Endothelial cell of umbilical vein (primary cell): Measurements from ENCODE around the gene PTGER2. TPM values are rescaled to one million over a fixed set of nuclear protein-coding genes. Genes with fewer than 3 reads are reported as not detected.

Source experiments
- BruUV-seq: library from RNA; stranded (reverse); fragments of 400-500 nt; replicated peaks from 2 replicates; lab custom pipeline; 2021; lab: Mats Ljungman, UMichigan
- CTCF ChIA-PET: fragments of 300-600, 350-600 bp; sonication (Branson Sonifier 250); formaldehyde crosslinking; loops from one replicate; lab custom pipeline; 2021; ENCODE audit warnings: antibody characterized with exemption, inconsistent platforms; lab: Charles Lee
- POLR2A ChIA-PET: fragments of 300-600, 350-600 bp; sonication (Branson Sonifier 250); formaldehyde crosslinking; loops from one replicate; lab custom pipeline; 2021; ENCODE audit warnings: antibody characterized with exemption, inconsistent platforms; lab: Charles Lee
- DNase-seq: peaks from one replicate; pipeline ENCODE4 v3.0.0-alpha.2; 2011; ENCODE audit warnings: low read depth, low spot score
- FAIRE-seq: peaks from 2 replicates; lab custom pipeline; 2011; peaks lifted over from hg19 to GRCh38; lab: Jason Lieb, UNC
- H2AFZ ChIP-seq: 2 replicates; pipeline ENCODE4 v1.6.0; 2012; ENCODE audit warnings: low read depth, low read length, control low read depth, inconsistent platforms
- H3K27ac ChIP-seq: 2 replicates; pipeline ENCODE4 v1.5.1; 2011; ENCODE audit warnings: low read depth, mild to moderate bottlenecking, control low read depth, low read length, moderate library complexity; ENCODE audit not compliant: insufficient read depth
- H3K27me3 ChIP-seq, 2 experiments: 2 replicates each; pipeline versions ENCODE4 v1.6.0 to v1.6.1; 2011; ENCODE audit warnings: low read length in 2 of 2, mixed read lengths in 1 of 2; ENCODE audit not compliant: control insufficient read depth in 2 of 2, insufficient read depth in 2 of 2
- H3K36me3 ChIP-seq, 2 experiments: 2 replicates in 1 of 2; 3 replicates in 1 of 2; pipeline ENCODE4 v1.5.1; 2011; ENCODE audit warnings: low read length in 2 of 2, mild to moderate bottlenecking in 1 of 2, moderate library complexity in 1 of 2; ENCODE audit not compliant: control insufficient read depth in 2 of 2, insufficient read depth in 2 of 2; ENCODE audit errors: extremely low read depth in 1 of 2
- H3K4me1 ChIP-seq: 3 replicates; pipeline ENCODE4 v1.5.1; 2011; ENCODE audit warnings: mild to moderate bottlenecking, low read length; ENCODE audit not compliant: control insufficient read depth, insufficient read depth; ENCODE audit errors: extremely low read depth
- H3K4me2 ChIP-seq: 2 replicates; pipeline ENCODE4 v1.6.1; 2011; ENCODE audit warnings: low read length, control low read depth, mixed read lengths; ENCODE audit not compliant: insufficient read depth
- H3K4me3 ChIP-seq, 3 experiments: fragments of 200-600 bp in 1 of 3; sonication (generic), shearing (Covaris generic) in 1 of 3; replicated peaks in 1 of 3; 2 replicates each; pipeline ENCODE4 v1.5.1; 2011 to 2016; ENCODE audit warnings: control low read depth in 3 of 3, low read length in 3 of 3, mild to moderate bottlenecking in 2 of 3, inconsistent platforms in 1 of 3, low read depth in 1 of 3, moderate library complexity in 1 of 3; ENCODE audit not compliant: insufficient read depth in 1 of 3
- H3K79me2 ChIP-seq: 2 replicates; pipeline ENCODE4 v1.6.0; 2012; ENCODE audit warnings: low read length, inconsistent platforms; ENCODE audit not compliant: control insufficient read depth, insufficient read depth
- H3K9ac ChIP-seq: replicated peaks from 2 replicates; pipeline ENCODE3; 2011; ENCODE audit warnings: low read length, control low read depth; ENCODE audit not compliant: insufficient read depth; ENCODE audit errors: extremely low read depth
- H3K9me1 ChIP-seq: replicated peaks from 3 replicates; pipeline ENCODE4 v1.6.0; 2011; ENCODE audit warnings: mild to moderate bottlenecking, low read length; ENCODE audit not compliant: control insufficient read depth, insufficient read depth; ENCODE audit errors: extremely low read depth
- H3K9me3 ChIP-seq: replicated peaks from 2 replicates; pipeline ENCODE4 v1.5.1; 2012; ENCODE audit warnings: low read length, inconsistent platforms; ENCODE audit not compliant: control insufficient read depth, insufficient read depth
- H4K20me1 ChIP-seq: replicated peaks from 2 replicates; pipeline ENCODE3; 2011; ENCODE audit warnings: mild to moderate bottlenecking, low read length; ENCODE audit not compliant: control insufficient read depth, insufficient read depth; ENCODE audit errors: extremely low read depth
- CTCF ChIP-seq, 2 donors: IDR thresholded peaks; 1 replicate in 1 of 2; 2 replicates in 1 of 2; pipeline ENCODE4 v1.5.1; 2011; ENCODE audit warnings: low read length in 2 of 2, mild to moderate bottlenecking in 2 of 2, moderate library complexity in 2 of 2, control low read depth in 1 of 2, inconsistent platforms in 1 of 2, low read depth in 1 of 2; ENCODE audit not compliant: insufficient read depth in 1 of 2; ENCODE audit errors: extremely low read depth in 1 of 2
- EZH2 ChIP-seq: IDR thresholded peaks from 2 replicates; pipeline ENCODE4 v1.6.1; 2012; ENCODE audit warnings: borderline replicate concordance, low read depth, mild to moderate bottlenecking, moderate library complexity, low read length, inconsistent platforms; ENCODE audit not compliant: severe bottlenecking
- FOS ChIP-seq: IDR thresholded peaks from 2 replicates; pipeline ENCODE4 v1.6.1; 2011; ENCODE audit warnings: mild to moderate bottlenecking, low read length, moderate library complexity, borderline replicate concordance; ENCODE audit not compliant: insufficient read depth
- GATA2 ChIP-seq: IDR thresholded peaks from 2 replicates; pipeline ENCODE4 v1.7.0; 2011; ENCODE audit warnings: low read depth, mild to moderate bottlenecking, moderate library complexity, mixed read lengths, low read length; ENCODE audit not compliant: insufficient read length, insufficient read depth
- JUN ChIP-seq: IDR thresholded peaks from 2 replicates; pipeline ENCODE4 v1.6.1; 2011; ENCODE audit warnings: borderline replicate concordance, low read depth; ENCODE audit not compliant: insufficient read length, insufficient read depth
- MAX ChIP-seq: IDR thresholded peaks from 2 replicates; pipeline ENCODE4 v1.6.1; 2011; ENCODE audit not compliant: insufficient read depth, insufficient read length
- MYC ChIP-seq: IDR thresholded peaks from one replicate; pipeline ENCODE4 v1.6.1; 2011; ENCODE audit warnings: mild to moderate bottlenecking, low read depth, low read length
- POLR2A ChIP-seq: IDR thresholded peaks from 2 replicates; pipeline ENCODE4 v1.6.1; 2012; ENCODE audit warnings: low read depth, mild to moderate bottlenecking, control low read depth, low read length
- POLR2AphosphoS5 ChIP-seq: IDR thresholded peaks from 2 replicates; pipeline ENCODE4 v1.6.1; 2012; ENCODE audit warnings: low read depth, mild to moderate bottlenecking, control low read depth, low read length, moderate library complexity; ENCODE audit not compliant: insufficient read depth
- dilution Hi-C: fragments of 300-500 bp; cut with MboI; formaldehyde crosslinking; loops from one replicate; pipeline ENCODE4 v1.15.0; 2019; ENCODE audit warnings: low sequenced_read_pairs; ENCODE audit not compliant: extremely low pct_ligation_motif_present
- intact Hi-C: fragments of 100-400 bp; cut with micrococcal nuclease; formaldehyde crosslinking; loops from one replicate; pipeline ENCODE4 v1.10.0; 2022
- polyA plus RNA-seq, 4 experiments: library from polyadenylated mRNA; depleted of rRNA in 3 of 4; stranded (reverse) in 3 of 4; unstranded in 1 of 4; fragments of >200 nt; gene quantifications; 2 replicates each; pipeline versions ENCODE4 v1.2.1 to v1.2.3, GENCODE V29; 2011 to 2012; ENCODE audit warnings: missing spikeins in 1 of 4
- total RNA-seq: library from RNA; stranded (reverse); gene quantifications from 2 replicates; pipeline ENCODE4 v1.2.3, GENCODE V29; 2021

Gene PTGER2
- total and polyA plus RNA-seq, 2 donors (not counting 3 experiments of a cell fraction or from before 2014, with no cell fraction given), result not detected

GRCh38 chr14:52318826-52319645 is 4.9 kb downstream of the PTGER2 start:
- ChIA-PET CTCF (interaction anchor here (1.3 kb wide), 1 partner anchor 19 kb away, joined by 4 read pairs; no protein-coding TSS in a partner anchor), POLR2A (no interaction called here)
- no peak for FAIRE-seq
- H3K4me1 ChIP-seq, result peaks cover 7% of the 10 kb centered on the region
- no peaks in the 10 kb centered on the region for H3K9me1 ChIP-seq
- H3K9me3 ChIP-seq, result no peaks in the 10 kb centered on the region
- intact Hi-C loops (no loop called here), dilution Hi-C loops (no loop called here)
- H3K79me2 ChIP-seq, result no peaks in the 10 kb centered on the region
- no peaks in the 10 kb centered on the region for H3K36me3 ChIP-seq
- H3K9ac ChIP-seq, result no peak overlapping the region
- H4K20me1 ChIP-seq, result no peaks in the 10 kb centered on the region
- H3K4me2 ChIP-seq, result no peak overlapping the region
- no peak overlapping the region for H3K4me3 ChIP-seq
- no peak overlapping the region for H2AFZ ChIP-seq
- H3K27ac ChIP-seq, result no peak overlapping the region
- BruUV-seq, result no TSS peak
- TF ChIP-seq FOS (no peak), GATA2 (no peak), MAX (no peak), MYC (no peak), JUN (no peak), POLR2A (no peak), EZH2 (no peak), CTCF (IDR thresholded peaks at IDR 0.05; ENCODE audit: extremely low read depth in 1 of 2, insufficient read depth in 1 of 2, low read depth in 1 of 2, low read length in 2 of 2) (no peak), POLR2AphosphoS5 (no peak)
- H3K27me3 ChIP-seq, result peaks cover 34 to 56% of the 10 kb centered on the region in 2 experiments
- DNase-seq, result no peak
